Hindlimb muscle (tissue), 1 donor: ENCODE data around the gene AHRR. TPM values are rescaled to one million over a fixed set of nuclear protein-coding genes. Genes with fewer than 3 reads are reported as not detected.
A peak's percentile ranks its signal among the peaks of the same experiment; 100 is the strongest.
"Not testable (repeated sequence)": the region's sequence is repeated elsewhere in the genome, so short reads cannot be mapped to it uniquely, and the experiment has no call there.

ENCODE experiments used
- DNase-seq: peaks from one replicate; pipeline ENCODE4 v3.0.0-alpha.2; 2013
- polyA plus RNA-seq: library from polyadenylated mRNA; unstranded; fragments of 120-200 nt; gene quantifications from one replicate; pipeline ENCODE4 v1.2.1, GENCODE V29; 2013; ENCODE audit not compliant: insufficient read length

The AHRR gene
- polyA plus RNA-seq, 1 donor: 2.3 TPM

- DNase-seq: no peak
These were observed 46.9 kb downstream of the AHRR start for GRCh38 chr5:368183-369084.

- no peak for DNase-seq
These were observed 47.8 kb downstream of the AHRR start for GRCh38 chr5:369151-369868.

GRCh38 chr5:369869-370236 is 48.3 kb downstream of the AHRR start:
- DNase-seq: not testable (repeated sequence)

- no peak for DNase-seq
These were observed 48.9 kb downstream of the AHRR start for GRCh38 chr5:370311-370958.

GRCh38 chr5:370959-371810 is 49.7 kb downstream of the AHRR start:
- DNase-seq: no peak

GRCh38 chr5:371811-372555 is 50.5 kb downstream of the AHRR start:
- no peak for DNase-seq

- DNase-seq: no peak
These were observed 51.1 kb downstream of the AHRR start for GRCh38 chr5:372556-372995.

GRCh38 chr5:372996-373709 is 51.6 kb downstream of the AHRR start:
- DNase-seq: no peak

- DNase-seq: peak; percentile 73
These were observed 52.4 kb downstream of the AHRR start for GRCh38 chr5:373710-374602.

GRCh38 chr5:374631-375335 is 53.3 kb downstream of the AHRR start:
- no peak for DNase-seq

- DNase-seq: no peak
These were observed 53.9 kb downstream of the AHRR start for GRCh38 chr5:375336-375920.

GRCh38 chr5:375921-376798 is 54.6 kb downstream of the AHRR start:
- no peak for DNase-seq

GRCh38 chr5:376799-377325 is 55.3 kb downstream of the AHRR start:
- DNase-seq: no peak

- no peak for DNase-seq
These were observed 55.9 kb downstream of the AHRR start for GRCh38 chr5:377326-377981.

- DNase-seq: no peak
These were observed 56.9 kb downstream of the AHRR start for GRCh38 chr5:378301-378891.

- no peak for DNase-seq
These were observed 57.6 kb downstream of the AHRR start for GRCh38 chr5:378976-379742.
